ENCODE results near the gene LRP2BP.
"Not testable (repeated sequence)": the region's sequence is repeated elsewhere in the genome, so short reads cannot be mapped to it uniquely, and the experiment has no call there.

The LRP2BP gene

GRCh38 chr4:185395956-185396723, 416 bp upstream of the LRP2BP start:
- peak; percentile 95 for DNase-seq (ENCODE audit: low spot score)

DNA sequence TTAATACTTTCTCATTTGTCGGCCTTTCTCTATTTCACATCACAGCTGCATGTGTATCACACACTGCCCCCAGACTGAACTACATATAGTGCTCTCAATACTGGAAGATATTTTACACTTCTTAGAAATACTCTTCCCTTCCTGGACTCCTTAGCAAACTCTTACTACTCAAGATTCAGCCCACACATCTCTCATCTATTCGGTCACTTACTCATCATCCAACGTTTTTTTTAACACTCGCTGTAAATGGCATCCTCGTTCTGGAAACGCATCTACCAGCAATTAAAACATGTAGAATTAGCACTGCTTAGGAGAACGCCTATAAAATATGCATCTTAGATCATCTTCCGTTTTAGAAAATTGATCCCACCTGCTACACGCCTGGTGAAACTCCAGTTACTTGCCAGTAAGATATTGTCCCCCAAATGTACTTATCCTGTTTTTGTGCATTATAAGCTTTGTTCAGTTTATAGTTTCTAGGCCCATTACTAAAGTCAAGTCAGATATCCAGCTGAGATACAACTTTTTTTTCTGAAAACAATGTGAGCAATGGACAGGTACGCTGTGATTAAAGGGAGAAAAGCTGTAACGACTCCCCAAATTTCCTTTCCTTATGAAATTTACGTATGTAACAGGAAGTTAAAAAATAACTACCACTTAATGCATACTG, 1.0 kb downstream of the LRP2BP start:
- no peak for DNase-seq (ENCODE audit: low spot score)

DNA sequence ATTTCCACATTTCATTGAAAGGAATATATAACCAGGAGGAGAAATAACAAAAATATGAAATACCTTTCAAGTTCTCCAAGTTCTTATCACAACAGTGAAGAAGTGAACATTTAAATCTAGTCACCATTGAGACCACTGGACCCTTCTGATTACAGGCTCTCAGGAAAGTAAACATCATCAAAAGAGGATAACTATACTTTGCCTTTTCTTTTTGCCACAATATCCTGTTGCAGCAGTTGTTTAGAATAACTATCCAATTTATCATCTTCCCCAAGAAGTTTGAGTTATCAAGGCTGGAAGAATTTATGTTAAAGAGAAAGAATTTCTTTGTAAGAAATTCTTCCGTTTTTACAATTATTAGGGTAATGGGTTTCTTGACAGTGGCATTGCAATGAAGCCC, 3.6 kb downstream of the LRP2BP start:
- no peak for DNase-seq (ENCODE audit: low spot score)

DNA sequence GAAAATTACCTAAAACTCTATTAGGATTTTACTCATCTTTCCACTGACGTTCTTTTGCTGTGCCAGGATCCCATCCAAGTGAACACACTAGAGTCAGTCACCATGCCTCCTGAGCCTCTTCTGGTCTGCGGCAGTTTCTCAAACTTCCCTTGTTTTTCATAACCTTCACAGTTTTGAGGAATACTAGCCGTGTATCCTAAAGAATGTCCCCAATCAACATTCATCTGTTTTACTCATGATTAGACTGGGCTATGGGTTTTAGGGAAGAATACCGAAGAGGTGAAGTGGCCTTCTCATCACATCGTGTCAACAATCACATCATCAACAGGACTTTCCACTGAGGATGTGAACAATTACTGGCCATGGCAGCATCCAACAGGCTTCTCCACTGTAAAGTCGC, 4.8 kb downstream of the LRP2BP start:
- no peak for DNase-seq (ENCODE audit: low spot score)

DNA sequence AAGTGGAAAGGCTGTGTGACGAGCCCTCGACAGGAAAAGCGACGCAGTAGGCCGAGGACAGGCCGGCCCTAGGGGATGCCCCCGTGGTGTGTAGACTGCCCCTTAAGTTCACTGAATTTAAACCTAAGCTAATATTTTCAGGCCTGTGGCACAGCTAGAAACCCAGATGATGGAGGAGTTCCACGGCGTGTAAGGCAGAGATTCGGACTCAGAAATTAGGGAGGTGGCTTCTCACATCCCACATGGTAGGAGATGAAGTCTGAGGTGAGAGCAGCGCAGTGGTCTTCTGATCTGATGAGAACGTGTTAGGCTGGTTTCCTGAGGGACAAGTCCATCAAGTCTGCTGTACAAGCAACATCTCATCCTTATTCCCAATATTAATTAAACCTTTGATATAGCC, 7.8 kb downstream of the LRP2BP start:
- no peak for DNase-seq (ENCODE audit: low spot score)

GRCh38 chr4:185384930-185385331, 10.8 kb downstream of the LRP2BP start:
- no peak for DNase-seq (ENCODE audit: low spot score)

DNA sequence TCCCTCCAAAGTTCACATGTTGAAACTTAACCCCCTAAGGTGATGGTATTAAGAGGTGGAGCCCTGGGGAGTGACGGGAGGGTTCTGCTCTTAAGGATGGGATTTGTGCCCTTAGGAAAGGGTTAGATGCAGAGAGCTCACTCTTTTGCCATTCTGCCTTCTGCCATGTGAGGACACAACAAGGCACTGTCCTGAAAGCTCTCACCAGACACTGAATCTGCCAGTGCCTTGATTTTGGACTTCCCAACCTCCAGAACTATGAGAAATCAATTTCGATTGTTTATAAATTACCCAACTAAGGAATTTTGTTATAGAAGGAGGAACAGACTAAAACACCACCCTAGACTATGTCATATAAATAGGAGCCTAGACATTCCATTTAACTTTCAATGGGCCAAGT, 11.7 kb downstream of the LRP2BP start:
- DNase-seq (ENCODE audit: low spot score), result no peak

- no peak for DNase-seq (ENCODE audit: low spot score)
Observed at GRCh38 chr4:185383451-185383850, 12.3 kb downstream of the LRP2BP start.

GRCh38 chr4:185382754-185383153, 13.0 kb downstream of the LRP2BP start:
- no peak for DNase-seq (ENCODE audit: low spot score)

DNA sequence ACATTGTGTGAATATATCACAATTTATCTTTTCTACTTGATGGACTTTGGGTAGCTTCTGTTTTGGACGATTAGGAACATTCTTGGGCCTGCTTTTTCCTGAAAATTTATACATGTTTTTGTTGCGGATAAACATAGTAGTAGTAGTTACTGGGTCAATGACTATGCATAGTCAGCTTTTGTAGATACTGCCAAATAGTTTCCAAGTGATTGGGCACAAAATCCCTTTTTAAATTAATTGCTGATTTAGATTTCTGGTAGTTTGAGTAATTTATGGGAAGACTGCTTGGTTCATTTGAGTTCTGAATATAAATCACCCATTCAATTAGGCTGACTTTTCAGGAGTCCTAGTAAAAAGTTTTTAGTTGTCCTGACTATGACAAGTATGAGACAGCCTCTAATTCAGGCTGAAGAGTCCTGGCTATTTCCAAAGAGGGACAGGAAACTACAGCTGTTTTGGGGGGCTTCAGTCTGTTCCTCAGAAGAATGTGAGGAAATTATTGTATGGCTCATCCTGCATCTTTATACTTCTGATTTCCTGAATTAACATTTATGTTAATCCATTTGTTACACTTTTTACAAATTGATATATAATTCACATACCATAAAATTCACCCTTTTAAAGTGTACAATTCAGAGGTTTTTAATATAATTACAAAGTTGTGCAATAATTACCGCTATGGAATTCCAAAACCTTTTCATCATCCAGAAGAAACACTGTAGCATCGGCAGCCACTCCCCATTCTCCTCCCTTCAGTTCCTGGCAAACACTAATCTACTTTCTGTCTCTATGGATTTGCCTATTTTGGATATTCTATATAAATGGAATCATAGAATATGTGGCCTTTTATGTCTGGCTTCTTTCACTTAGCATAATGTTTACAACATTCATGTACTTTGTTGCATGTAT, 14.2 kb downstream of the LRP2BP start:
- DNase-seq (ENCODE audit: low spot score), result no peak

DNA sequence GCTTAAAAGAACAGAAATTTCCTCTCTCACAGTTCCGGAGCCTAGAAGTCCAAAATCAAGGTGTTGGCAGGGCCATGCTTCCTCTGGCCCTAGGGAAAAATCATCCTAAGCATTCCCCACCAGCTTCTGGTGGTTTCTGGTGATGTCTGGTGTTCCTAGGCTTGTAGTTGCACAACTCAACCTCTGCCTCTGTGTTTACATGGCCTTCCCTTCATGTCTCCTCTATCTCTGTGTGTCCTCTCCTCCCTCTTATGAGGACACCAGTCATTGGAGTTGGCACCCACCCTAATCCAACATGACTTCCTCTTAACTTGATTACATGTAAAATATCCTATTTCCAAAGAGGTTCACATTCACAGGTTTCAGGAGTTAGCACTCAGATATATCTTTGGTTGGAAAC, 15.4 kb downstream of the LRP2BP start:
- no peak for DNase-seq (ENCODE audit: low spot score)

DNA sequence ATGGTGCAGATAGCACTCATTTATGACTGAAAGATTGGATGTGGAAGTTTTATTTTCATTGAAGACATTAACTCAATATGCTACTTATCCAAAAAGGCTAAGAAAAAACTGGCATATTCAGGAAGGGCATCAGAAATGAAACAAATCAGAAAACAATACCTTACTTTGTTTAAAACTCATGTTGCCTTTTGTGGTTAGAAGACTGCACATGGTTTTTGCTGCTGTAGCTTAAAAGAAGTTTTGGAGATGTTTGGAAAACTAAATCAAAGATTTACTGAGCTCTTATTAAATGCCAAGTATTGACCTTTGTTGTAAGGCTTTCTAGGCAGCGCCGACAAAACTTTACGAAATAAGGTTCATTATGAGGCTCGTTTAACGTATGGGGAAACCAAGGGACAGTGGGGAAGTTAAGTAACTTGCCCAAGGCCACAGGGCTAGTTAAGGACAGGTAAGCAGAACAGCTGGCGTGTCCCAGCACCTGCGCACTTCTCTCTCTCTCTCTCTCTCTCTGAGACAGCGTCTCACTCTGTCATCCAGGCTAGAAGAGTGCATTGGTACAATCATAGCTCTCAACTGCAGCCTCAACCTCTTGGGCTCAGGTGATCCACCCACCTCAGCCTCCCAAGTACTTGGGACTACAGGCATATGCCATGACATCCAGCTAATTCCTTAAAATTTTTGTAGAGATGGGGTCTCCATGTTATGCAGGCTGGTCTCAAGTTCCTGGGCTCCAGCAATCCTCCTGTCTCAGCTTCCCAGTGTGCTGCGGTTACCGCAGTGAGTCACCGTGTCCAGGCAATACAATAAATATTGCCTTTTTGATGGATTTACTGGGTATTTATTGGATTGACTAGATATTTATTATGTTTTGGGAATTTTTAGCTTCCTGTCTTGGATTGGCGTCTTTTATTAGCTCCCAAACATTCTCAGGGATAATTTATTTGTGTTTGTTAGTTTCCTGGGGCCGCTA, 16.1 kb downstream of the LRP2BP start:
- DNase-seq (ENCODE audit: low spot score), result no peak

- no peak for DNase-seq (ENCODE audit: low spot score)
Observed at GRCh38 chr4:185378264-185378663, 17.5 kb downstream of the LRP2BP start.

- no peak for DNase-seq (ENCODE audit: low spot score)
Observed at GRCh38 chr4:185374573-185374972, 21.2 kb downstream of the LRP2BP start.

DNA sequence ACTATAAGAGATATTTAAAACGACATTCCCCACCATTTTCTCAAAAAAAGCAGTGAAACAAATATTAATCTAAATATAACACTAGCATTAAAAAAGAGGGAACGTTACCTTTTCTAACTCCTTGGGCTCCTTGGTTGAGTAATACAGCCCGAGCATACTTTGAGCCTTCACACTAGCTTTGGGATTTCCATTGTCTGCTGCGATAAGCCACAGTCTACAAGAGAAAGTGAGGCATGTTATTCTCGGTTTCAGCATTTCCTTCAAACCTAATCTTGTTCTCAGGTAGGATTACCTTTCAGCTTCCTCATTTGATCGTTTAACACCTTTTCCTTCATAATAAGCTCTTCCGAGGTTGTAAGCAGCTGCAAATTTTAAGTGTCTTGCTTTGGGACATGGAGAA, 21.7 kb downstream of the LRP2BP start:
- no peak for DNase-seq (ENCODE audit: low spot score)

GRCh38 chr4:185371702-185372101, 24.0 kb downstream of the LRP2BP start:
- DNase-seq (ENCODE audit: low spot score), result no peak

DNA sequence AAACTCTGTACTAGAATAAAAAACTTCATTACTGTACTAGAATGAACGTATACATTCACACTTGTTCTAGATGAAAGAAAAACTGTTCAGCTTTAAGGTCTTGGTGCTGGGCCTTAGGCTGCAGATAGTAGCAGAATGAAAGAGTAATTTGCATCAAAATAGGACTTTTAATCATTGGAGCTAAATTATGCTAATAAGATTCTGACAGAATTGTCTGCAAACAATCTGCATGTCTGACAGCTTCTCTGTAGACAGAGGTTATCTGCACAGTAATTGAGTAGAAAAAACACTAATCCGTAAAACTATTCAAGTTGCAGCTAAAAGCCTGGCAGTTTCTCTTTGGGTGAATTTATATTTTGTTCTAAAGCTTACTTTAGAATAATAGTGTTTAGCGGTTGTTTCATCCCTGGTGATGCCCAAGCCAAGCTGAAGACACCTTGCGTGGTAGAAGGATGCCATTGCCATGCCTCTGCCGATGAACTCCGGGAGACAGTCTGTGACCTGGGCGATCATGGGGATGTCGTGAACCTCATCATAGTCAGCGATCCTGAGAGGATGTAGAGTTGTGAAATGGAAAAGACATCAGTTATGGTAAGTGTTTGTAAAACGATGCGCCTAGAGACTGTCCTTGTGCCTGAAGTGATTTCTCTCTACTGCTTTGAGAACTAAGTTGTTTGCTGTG, 25.3 kb downstream of the LRP2BP start:
- no peak for DNase-seq (ENCODE audit: low spot score)

- no peak for DNase-seq (ENCODE audit: low spot score)
Observed at GRCh38 chr4:185369731-185370130, 26.0 kb downstream of the LRP2BP start.

DNA sequence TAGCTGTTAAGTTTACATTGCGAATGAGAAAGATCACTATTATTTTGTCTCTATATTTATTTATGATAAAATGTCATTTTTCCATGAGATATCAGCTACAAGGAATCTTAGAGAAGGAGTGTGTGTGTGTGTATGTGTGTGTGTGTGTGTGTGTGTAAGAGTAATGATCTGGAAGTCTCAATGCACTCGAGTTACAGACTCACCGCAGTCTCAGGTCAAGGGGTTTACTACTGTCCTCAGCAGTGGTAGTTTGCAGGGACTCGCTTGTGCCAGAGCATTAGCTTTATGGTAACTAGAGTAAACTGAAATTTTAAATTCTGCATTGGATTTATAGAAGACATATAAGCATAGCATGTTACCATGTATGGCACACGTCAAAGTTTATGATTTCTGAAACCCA, 30.8 kb downstream of the LRP2BP start:
- no peak for DNase-seq (ENCODE audit: low spot score)

DNA sequence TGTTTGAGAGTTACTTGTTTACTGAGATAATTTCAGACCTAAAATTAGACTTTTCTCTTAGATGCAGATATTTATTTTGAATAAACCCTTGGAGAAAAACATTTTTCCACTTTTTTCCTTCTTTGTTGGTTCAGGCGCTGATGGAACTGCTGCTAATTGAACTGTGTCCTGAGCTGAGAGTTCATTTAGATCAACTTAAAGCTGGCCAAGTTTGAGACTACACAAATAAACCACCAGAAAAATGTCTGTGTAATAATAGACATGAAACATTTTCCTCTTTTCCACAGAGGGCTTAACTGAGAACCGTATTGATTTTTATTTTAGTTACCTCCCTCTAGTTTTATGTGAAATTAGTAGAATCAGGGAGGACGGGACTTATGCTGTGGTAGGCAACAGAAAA, 32.5 kb downstream of the LRP2BP start:
- DNase-seq (ENCODE audit: low spot score), result no peak

DNA sequence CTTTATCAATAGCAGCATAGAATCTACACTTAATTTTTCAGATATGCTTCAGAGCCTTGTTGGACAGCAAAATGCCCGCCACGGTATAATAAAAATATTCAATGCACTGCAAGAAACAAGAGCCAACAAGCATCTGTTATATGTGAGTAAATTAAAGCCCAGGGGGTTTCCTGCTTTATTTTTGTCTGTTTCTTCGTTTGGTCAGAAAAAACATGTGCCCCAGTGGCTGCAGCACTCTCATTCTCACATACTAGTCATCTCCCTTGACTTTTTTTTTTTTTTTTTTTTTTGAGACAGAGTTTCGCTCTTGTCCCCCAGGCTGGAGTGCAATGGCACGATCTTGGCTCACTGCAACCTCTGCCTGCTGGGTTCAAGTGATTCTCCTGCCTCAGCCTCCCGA, 33.2 kb downstream of the LRP2BP start:
- DNase-seq (ENCODE audit: low spot score), result not testable (repeated sequence)

Measured in SK-N-DZ (cell line).